ENCODE results near the gene ERBB4. TPM values are rescaled to one million over a fixed set of nuclear protein-coding genes. Genes with fewer than 3 reads are reported as not detected.

ERBB4 gene
- total RNA-seq, 1 experiment from 2014 or later: under 0.01 TPM

DNA sequence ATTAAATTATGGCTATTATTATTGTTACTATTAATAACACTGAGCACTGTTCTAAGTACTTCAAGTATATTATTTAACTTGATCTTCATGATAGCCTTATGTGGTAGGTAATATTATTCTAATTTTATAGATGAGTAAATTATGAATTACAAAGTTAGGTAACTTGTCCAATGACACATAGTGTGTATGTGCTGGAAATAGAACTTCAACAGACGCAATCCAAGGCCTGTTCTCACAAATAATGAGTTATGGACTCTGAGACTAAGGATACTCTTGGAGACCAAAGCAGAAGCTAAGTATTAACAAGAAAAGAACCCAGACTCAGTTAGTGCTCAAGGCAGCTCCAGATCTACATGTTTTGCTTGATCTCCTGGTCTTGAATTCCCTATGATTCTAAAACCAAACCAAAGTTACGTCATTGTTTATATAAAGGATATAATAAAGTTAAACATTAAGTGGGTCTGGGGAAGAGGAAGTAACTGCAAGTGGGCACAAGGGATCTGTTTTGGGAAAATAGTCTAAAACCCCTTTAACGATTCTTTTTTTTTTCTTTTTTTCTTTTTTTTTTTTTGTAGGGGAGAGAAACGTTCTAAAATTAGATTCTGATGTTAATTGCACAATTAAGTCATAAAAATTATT is 211.3 kb downstream of the ERBB4 start:
- Histone ChIP-seq H3K4me1 (replicated peaks) (no peaks in the 10 kb centered on the region), H3K36me3 (no peaks in the 10 kb centered on the region), H3K4me3 (no peak overlapping the region), H3K27ac (no peak overlapping the region), H3K27me3 (replicated peaks) (no peaks in the 10 kb centered on the region), H3K9me3 (replicated peaks) (no peaks in the 10 kb centered on the region)
- no peak for DNase-seq (ENCODE audit: low read depth in 1 of 2, low spot score in 2 of 2)

DNA sequence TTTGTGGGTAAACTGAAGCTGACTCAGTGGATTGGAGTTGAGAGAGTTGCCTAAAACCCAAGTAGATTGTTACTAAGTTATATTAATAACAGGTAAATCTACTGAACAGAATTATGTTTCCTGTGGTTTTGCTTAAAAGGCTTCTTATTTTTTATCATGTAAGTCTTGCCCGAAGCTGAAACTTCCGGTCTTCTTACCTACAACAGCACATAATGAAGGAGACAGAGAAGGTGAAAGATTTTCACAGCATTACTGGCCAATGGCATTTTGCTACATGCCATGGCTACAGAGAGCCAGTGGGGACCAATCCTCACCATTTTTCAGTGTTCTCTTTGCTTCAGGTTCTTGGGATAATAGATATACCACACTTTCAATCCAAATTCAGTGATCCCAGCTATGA is 220.0 kb downstream of the ERBB4 start:
- no peak for DNase-seq (ENCODE audit: low read depth in 1 of 2, low spot score in 2 of 2)
- no peak overlapping the region for H3K4me3 ChIP-seq
- no peak overlapping the region for H3K27ac ChIP-seq
- H3K9me3 ChIP-seq (replicated peaks): no peaks in the 10 kb centered on the region
- H3K4me1 ChIP-seq (replicated peaks): no peaks in the 10 kb centered on the region
- no peaks in the 10 kb centered on the region for H3K27me3 ChIP-seq (replicated peaks)
- H3K36me3 ChIP-seq: no peaks in the 10 kb centered on the region

DNA sequence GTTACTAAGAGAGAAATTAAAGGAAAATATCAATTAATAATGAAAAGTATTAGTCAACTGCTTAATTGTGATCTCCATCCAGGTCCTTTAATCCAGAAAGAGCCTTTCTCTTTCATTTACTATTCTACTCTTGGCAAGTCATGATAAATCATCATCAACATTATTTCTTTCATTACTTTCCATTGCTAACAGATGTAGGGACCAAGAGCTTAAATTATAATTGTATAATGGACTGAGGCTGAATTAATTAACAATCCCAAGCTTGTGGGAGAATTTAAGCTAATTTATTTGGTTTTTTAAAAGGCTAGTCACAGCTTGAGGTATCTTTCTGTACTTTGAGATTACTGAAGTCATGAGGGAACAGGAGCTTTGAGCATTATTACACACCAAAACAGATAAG is 223.9 kb downstream of the ERBB4 start:
- DNase-seq (ENCODE audit: low read depth in 1 of 2, low spot score in 2 of 2): no peak
- Histone ChIP-seq H3K9me3 (replicated peaks) (no peaks in the 10 kb centered on the region), H3K4me1 (replicated peaks) (no peaks in the 10 kb centered on the region), H3K27ac (no peak overlapping the region), H3K4me3 (no peak overlapping the region), H3K36me3 (no peaks in the 10 kb centered on the region), H3K27me3 (replicated peaks) (no peaks in the 10 kb centered on the region)

DNA sequence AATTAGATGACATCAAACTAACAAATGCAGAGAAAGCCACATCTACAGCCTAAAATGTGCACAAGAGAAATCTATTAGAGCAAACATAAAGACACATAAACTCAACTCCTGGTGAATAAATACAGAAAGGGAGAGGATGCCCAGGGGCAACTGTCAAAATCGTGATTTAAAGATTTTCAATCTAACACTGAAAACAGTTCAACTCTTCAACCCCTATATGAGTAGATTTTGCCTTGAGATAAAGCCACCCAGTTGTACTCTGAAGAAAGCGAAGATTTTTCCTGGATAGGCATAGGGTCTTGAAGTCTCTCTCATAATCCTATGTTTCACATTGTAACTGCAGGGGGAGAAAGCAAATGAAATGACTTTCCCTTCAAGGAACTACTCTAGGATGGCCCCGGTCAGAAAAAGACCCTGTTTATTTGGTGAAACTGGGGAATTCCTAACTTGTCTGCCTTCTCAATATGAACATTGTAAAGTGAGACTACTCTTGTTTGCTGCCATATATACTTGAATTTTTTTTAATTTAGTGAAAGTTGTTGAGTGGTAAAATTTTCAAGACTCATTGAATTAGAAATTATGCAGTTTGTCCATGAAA is 226.7 kb downstream of the ERBB4 start:
- H3K36me3 ChIP-seq: no peaks in the 10 kb centered on the region
- H3K27ac ChIP-seq: no peak overlapping the region
- no peak for DNase-seq (ENCODE audit: low read depth in 1 of 2, low spot score in 2 of 2)

DNA sequence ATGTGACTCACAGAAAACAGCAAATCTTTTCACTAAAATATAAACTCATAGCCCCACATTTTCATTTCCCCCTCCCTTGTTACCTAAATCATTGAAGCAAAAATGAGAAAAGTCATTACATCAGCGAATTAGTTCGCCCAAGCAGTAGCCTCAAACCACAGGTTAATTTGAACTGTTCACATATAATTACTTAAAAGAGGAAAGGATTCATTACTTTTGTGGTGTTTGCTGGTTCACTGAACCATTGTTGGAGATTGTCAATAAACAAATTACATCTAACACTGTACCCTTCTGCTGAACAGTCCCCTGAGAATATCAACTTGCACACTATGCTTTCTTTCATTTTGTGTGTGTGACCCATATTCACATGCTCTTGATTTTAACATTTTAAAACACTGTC is 238.7 kb downstream of the ERBB4 start:
- Histone ChIP-seq H3K36me3 (no peaks in the 10 kb centered on the region), H3K4me3 (no peak overlapping the region), H3K27me3 (replicated peaks) (no peaks in the 10 kb centered on the region), H3K4me1 (replicated peaks) (no peaks in the 10 kb centered on the region), H3K9me3 (replicated peaks) (no peaks in the 10 kb centered on the region), H3K27ac (no peak overlapping the region)
- DNase-seq (ENCODE audit: low read depth in 1 of 2, low spot score in 2 of 2): no peak

More for the DNA sequence above, 226.7 kb downstream of the ERBB4 start:
- H3K9me3 ChIP-seq (replicated peaks): no peaks in the 10 kb centered on the region
- no peaks in the 10 kb centered on the region for H3K27me3 ChIP-seq (replicated peaks)
- no peak overlapping the region for H3K4me3 ChIP-seq
- no peaks in the 10 kb centered on the region for H3K4me1 ChIP-seq (replicated peaks)

DNA sequence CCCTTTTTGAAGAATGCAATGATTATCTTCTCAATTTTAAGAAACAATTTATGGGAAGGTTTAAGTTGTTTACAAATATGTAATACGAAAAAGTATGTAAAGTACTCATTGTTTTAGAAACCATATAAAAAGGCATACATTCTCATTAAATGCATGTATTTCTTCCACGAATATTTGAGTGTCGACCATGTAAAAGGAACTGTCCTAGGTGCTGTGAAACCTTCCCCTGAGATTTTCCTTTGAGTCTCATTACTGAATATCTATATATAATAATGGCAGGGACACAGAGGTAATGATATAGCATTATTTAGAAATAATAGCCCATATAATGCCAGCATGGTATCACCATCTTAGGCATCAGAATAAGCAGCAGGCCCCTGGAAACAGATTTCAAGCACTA is 239.3 kb downstream of the ERBB4 start:
- Histone ChIP-seq H3K4me1 (replicated peaks) (no peaks in the 10 kb centered on the region), H3K27ac (no peak overlapping the region), H3K27me3 (replicated peaks) (no peaks in the 10 kb centered on the region), H3K9me3 (replicated peaks) (no peaks in the 10 kb centered on the region), H3K36me3 (no peaks in the 10 kb centered on the region), H3K4me3 (no peak overlapping the region)
- DNase-seq (ENCODE audit: low read depth in 1 of 2, low spot score in 2 of 2): no peak

DNA sequence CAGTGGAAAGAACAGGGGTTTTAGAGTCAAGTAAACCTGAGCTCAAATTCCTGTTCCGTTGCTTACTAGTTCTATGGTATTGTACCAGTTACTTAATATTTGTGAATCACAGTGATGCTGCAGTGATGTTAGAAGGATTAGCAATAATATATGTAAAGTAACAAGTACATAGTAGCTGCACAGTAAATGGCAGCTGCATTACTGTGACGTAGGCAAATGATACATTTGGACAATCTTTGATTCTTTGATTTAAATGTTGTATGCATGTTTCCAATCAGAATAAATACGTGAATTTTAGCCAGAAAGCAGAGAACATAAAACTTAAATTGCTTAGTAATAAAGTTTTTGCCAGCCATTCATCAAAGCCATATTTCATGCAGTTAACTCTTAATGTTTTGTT is 243.0 kb downstream of the ERBB4 start:
- no peak for DNase-seq (ENCODE audit: low read depth in 1 of 2, low spot score in 2 of 2)
- H3K9me3 ChIP-seq (replicated peaks): no peaks in the 10 kb centered on the region
- no peaks in the 10 kb centered on the region for H3K36me3 ChIP-seq
- no peaks in the 10 kb centered on the region for H3K27me3 ChIP-seq (replicated peaks)
- H3K4me1 ChIP-seq (replicated peaks): no peaks in the 10 kb centered on the region
- no peak overlapping the region for H3K4me3 ChIP-seq
- no peak overlapping the region for H3K27ac ChIP-seq

DNA sequence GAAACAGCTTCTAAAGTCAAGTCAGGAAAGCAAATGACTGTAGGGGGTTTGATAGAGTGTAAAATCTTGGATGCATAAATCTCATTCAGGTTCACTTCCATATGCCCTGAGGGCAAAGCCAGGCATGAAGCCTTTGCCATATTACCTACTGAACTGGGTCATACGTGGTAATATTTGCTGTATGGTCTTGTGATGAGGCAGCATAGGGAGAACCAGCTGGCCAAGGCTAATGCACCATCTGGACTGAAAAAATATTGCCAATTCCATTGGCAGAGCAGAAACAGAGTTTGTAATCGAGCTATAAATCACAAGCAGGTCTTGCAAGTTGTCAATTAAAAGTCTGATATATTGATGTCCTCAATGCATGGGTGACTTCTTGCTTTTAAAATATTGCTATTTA is 243.8 kb downstream of the ERBB4 start:
- H3K36me3 ChIP-seq: no peaks in the 10 kb centered on the region
- H3K9me3 ChIP-seq (replicated peaks): no peaks in the 10 kb centered on the region
- no peaks in the 10 kb centered on the region for H3K27me3 ChIP-seq (replicated peaks)
- no peak overlapping the region for H3K4me3 ChIP-seq
- H3K4me1 ChIP-seq (replicated peaks): no peaks in the 10 kb centered on the region
- DNase-seq (ENCODE audit: low read depth in 1 of 2, low spot score in 2 of 2): no peak
- H3K27ac ChIP-seq: no peak overlapping the region

DNA sequence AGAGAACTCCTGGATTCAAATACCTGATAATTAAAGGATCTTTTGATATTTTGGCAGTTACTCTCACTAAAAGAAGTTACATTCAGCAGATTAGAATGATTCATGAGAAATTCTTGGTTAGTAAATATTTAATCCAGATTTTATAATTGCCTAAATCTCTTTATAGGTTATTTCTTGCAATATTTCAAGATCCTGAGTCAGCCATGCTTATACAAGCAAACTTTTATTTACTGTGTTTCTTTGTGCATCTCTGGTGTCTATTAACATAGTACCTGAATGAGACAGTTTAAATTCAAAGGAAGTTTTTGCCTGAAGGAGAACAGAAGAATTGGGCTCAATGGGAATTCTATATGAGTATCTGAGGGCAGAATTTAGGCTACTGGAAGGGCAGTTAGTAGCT is 249.3 kb downstream of the ERBB4 start:
- no peaks in the 10 kb centered on the region for H3K9me3 ChIP-seq (replicated peaks)
- H3K4me1 ChIP-seq (replicated peaks): no peaks in the 10 kb centered on the region
- no peaks in the 10 kb centered on the region for H3K36me3 ChIP-seq
- H3K4me3 ChIP-seq: no peak overlapping the region
- no peak for DNase-seq (ENCODE audit: low read depth in 1 of 2, low spot score in 2 of 2)
- H3K27ac ChIP-seq: no peak overlapping the region
- H3K27me3 ChIP-seq (replicated peaks): no peaks in the 10 kb centered on the region

DNA sequence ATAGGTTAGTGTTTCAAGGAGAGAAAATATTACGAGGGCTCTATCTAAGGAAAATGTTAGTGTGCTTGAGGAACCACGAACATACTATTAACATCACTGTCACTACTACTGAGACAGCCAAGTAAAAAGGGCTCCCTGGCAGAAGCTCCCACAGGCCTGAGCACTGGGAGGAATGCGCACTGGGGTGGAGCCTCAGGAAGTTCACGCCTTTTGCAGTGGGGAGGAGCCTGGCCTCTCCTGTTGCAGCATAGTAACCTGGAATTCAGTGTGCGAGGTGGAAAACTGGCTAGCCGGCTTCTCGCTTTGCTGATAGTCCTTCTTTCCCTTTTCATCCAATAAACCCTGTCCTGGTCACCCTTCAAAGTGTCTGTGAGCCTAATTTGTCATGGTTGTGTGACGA is 250.3 kb downstream of the ERBB4 start:
- DNase-seq (ENCODE audit: low read depth in 1 of 2, low spot score in 2 of 2): no peak
- H3K4me3 ChIP-seq: no peak overlapping the region
- H3K36me3 ChIP-seq: no peaks in the 10 kb centered on the region

DNA sequence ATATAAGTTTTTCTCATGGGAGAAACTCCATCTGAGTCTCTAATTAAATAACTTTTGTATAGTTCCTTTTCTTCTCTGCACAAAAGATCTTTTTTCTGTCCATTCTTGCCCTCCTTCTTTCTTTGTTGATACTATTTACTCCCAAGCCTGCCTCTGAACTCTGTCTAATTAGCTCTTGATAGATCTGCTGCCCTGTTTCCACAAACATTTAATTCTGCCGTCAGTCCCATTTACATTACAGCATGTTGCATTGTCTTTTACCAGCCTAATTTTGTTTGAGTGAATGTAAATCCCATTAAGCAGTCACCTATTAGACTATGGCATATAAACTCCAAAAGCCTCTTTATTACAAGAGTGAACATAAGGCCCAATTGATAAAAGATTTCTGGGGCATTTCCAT is 254.4 kb downstream of the ERBB4 start:
- no peaks in the 10 kb centered on the region for H3K27me3 ChIP-seq (replicated peaks)
- H3K36me3 ChIP-seq: no peaks in the 10 kb centered on the region
- H3K4me1 ChIP-seq (replicated peaks): no peaks in the 10 kb centered on the region
- no peak overlapping the region for H3K4me3 ChIP-seq
- no peak overlapping the region for H3K27ac ChIP-seq
- no peaks in the 10 kb centered on the region for H3K9me3 ChIP-seq (replicated peaks)
- DNase-seq (ENCODE audit: low read depth in 1 of 2, low spot score in 2 of 2): no peak

More for the DNA sequence above, 250.3 kb downstream of the ERBB4 start:
- Histone ChIP-seq H3K27ac (no peak overlapping the region), H3K9me3 (replicated peaks) (no peaks in the 10 kb centered on the region), H3K27me3 (replicated peaks) (no peaks in the 10 kb centered on the region), H3K4me1 (replicated peaks) (no peaks in the 10 kb centered on the region)

DNA sequence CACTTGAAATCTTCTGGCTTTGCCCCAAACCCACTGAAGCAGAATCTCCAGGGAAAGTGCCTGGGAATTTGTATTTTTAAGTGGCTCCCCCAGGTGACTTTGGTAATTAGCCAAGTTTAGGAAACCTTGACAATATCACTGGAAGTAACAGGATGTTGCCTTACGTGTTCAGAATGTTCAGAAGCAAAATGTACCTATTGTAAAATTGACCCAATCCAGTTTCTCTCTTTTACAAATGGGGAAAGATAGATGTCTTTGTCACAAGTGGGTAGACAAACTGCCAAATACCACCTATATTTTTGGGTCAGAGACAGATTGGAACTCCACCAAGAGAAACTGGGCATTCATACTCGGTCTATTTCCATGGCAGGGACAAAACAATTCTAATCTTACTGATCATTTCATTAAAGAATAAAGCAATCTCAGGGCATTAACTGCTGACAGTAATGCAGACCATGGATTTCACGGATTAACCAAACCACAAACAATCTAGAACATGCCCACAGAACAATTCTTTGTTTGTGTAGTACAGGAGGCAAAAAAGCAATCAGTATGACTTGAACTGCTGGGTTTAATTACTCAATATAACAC is 255.8 kb downstream of the ERBB4 start:
- Histone ChIP-seq H3K27ac (no peak overlapping the region), H3K4me3 (no peak overlapping the region), H3K36me3 (no peaks in the 10 kb centered on the region), H3K9me3 (replicated peaks) (no peaks in the 10 kb centered on the region), H3K27me3 (replicated peaks) (no peaks in the 10 kb centered on the region), H3K4me1 (replicated peaks) (no peaks in the 10 kb centered on the region)
- DNase-seq (ENCODE audit: low read depth in 1 of 2, low spot score in 2 of 2): no peak

DNA sequence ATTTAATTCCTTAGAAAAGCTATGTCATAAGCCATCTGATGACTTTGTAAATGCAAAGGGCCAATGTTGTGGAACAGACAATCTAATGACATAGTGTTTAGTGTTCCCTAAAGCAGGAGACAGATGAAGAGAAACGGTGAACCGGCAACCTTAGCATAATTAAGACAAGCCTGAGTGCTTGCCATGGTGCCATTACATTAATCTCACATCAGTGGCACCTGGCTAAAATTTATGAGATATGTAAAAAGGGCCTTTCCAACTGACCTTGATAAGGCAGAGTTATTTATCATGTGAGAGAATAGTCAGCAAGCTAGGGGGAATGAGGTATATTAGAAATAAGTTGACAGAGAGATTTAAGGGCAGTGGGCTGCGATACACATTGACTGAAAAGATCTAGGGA is 261.8 kb downstream of the ERBB4 start:
- no peaks in the 10 kb centered on the region for H3K9me3 ChIP-seq (replicated peaks)
- no peak overlapping the region for H3K4me3 ChIP-seq
- no peak for DNase-seq (ENCODE audit: low read depth in 1 of 2, low spot score in 2 of 2)
- no peaks in the 10 kb centered on the region for H3K36me3 ChIP-seq
- H3K27ac ChIP-seq: no peak overlapping the region
- no peaks in the 10 kb centered on the region for H3K27me3 ChIP-seq (replicated peaks)
- H3K4me1 ChIP-seq (replicated peaks): no peaks in the 10 kb centered on the region

DNA sequence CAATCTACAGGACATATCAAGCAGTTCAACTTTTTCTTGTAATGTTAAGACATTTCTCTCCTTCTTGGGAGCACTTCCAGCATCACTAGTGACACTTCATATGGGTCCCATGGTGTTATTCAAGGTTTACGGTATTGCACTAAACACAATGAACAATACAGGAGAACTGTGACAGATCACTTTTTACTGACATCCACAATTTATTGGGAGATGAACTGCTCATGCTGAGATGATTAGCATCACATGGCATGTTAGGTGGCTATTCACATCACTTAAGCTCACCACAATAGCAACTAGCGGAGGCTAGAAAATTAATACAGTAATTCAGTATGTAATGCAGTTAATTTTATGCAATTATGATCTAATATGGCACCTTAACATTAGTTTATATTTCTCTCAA is 264.4 kb downstream of the ERBB4 start:
- Histone ChIP-seq H3K36me3 (no peaks in the 10 kb centered on the region), H3K9me3 (replicated peaks) (no peaks in the 10 kb centered on the region), H3K4me3 (no peak overlapping the region), H3K27me3 (replicated peaks) (no peaks in the 10 kb centered on the region), H3K27ac (no peak overlapping the region), H3K4me1 (replicated peaks) (no peaks in the 10 kb centered on the region)
- DNase-seq (ENCODE audit: low read depth in 1 of 2, low spot score in 2 of 2): no peak
